ENCODE measurements around the gene RNU6-9.

The RNU6-9 gene

DNA sequence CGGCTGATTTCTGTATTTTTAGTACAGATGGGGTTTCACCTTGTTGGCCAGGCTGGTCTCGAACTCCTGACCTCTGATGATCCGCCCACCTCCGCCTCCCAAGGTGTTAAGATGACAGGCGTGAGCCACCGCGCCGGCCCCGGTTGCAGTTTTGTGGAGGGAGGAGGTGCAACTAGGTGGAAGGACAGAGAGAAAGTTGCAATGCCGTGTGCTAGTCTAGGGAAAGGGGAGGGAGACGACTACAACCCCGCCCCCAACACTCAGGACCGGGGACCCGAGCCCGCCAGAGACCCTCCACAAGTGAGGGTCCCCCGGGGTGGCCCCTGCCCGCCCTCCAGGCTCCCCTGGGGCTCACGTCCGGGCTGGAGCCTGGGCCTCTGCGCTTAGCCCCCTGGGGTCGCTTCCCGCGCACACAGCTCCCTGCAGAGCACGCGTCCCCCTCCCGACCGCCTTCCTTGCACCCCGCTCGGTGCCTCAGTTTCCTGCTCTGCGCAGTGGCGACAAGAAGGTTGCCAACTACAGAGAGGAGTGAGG lies 31.3 kb downstream of the RNU6-9 start:
- Histone ChIP-seq H3K9me3 (ENCODE audit: control insufficient read depth, insufficient read depth, low read length) (no peaks in the 10 kb centered on the region), H3K9ac (ENCODE audit: low read depth, low read length) (peak overlapping the region; percentile 97), H3K36me3 (ENCODE audit: insufficient read depth, low read length) (no peaks in the 10 kb centered on the region), H3K4me1 (ENCODE audit: insufficient read depth, low read length) (peaks cover 3% of the 10 kb centered on the region; the same call in 1 of the 2 replicates)

DNA sequence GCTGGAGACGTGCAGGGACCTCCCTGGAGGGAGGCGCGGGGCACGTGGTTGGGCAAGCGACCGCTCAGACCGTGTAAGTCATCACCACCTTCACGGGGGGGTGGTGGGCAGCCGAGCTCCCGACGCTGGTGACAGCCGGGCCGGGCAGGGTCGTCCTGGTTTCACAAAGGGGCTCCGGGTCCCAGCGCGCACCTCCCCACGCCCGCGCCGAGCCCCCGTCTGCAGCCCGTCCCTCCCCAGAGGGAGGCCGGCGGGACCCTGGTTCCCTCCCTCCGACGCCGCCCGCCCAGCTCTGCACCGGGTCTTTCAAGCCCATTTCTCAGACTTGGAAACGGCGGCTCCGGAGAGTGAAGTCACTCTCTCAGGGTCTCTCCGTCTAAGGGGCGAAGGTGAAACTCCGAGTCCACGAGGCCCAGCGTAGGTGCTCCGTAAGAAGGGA lies 31.8 kb downstream of the RNU6-9 start:
- no peaks in the 10 kb centered on the region for H3K9me3 ChIP-seq (ENCODE audit: control insufficient read depth, insufficient read depth, low read length)
- peak overlapping the region; percentile 97 for H3K9ac ChIP-seq (ENCODE audit: low read depth, low read length)
- H3K36me3 ChIP-seq (ENCODE audit: insufficient read depth, low read length): no peaks in the 10 kb centered on the region
- peaks cover 3% of the 10 kb centered on the region; the same call in 1 of the 2 replicates for H3K4me1 ChIP-seq (ENCODE audit: insufficient read depth, low read length)

DNA sequence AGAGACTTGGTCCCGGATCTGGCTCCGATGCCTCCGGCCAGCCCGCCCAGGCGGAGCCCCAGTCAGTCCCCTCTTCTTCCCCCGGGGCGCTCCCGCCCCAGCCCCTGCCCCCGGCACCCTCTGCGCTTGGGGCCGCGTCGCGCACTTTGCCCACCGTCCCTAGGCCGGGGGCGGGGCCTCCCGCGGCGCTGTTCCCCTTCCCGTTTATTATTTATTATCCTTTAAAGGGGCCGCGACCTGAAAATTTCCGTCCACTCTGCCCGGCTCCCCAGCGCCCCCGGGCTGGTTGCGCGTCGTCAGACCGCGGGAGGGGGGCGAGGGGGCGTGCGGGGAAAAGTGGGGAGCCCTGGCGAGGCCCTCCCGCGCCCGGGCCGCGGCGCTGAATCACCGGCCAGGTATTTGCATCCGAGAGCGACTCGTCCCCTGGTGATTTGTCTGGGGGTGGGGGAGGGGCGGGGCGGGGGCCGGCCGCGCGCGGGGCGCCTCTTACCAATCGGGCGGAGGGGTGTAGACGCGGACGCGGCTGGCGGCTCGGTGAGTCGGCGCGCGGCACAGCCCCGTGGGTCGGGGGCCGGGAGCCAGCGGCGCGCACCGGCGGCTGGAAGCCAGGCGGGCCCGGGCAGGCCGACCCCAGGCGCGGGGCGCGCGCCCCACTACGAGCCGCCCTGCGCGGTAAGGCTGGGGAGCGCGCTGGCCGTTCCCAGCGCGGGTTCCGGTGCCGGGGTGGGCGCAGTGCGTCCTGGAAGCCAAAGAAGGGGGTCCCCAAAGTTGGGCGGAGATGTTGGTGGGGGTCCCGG lies 32.4 kb downstream of the RNU6-9 start, which contains the start of gene ARID3A:
TSS of gene ARID3A (plus strand) at position 510 of the 797 bp plus-strand sequence. CDS start 3,494 bp downstream, outside the sequence.
- peaks cover 3% of the 10 kb centered on the region; the same call in 1 of the 2 replicates for H3K4me1 ChIP-seq (ENCODE audit: insufficient read depth, low read length)
- peak within 1 kb of the TSS; percentile 97 for H3K9ac ChIP-seq (ENCODE audit: low read depth, low read length)
- H3K36me3 ChIP-seq (ENCODE audit: insufficient read depth, low read length): no peaks in the 10 kb centered on the region
- no peaks in the 10 kb centered on the region for H3K9me3 ChIP-seq (ENCODE audit: control insufficient read depth, insufficient read depth, low read length)

DNA sequence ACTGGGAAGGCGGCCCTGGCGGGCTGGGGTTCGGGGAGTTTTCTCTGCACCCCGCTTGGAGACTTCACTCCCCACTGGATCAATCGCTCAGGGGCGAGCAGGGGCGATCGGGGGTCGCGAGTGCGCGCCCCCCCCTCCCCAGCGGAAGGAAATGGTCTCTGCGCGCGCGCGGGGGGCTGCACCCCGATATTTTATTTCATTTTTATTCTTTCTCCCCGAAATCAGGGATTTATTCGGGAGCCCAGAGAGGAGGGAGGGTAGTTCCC lies 33.0 kb downstream of the RNU6-9 start:
- no peaks in the 10 kb centered on the region for H3K9me3 ChIP-seq (ENCODE audit: control insufficient read depth, insufficient read depth, low read length)
- H3K9ac ChIP-seq (ENCODE audit: low read depth, low read length): peak overlapping the region; percentile 97
- peaks cover 3% of the 10 kb centered on the region; the same call in 1 of the 2 replicates for H3K4me1 ChIP-seq (ENCODE audit: insufficient read depth, low read length)
- no peaks in the 10 kb centered on the region for H3K36me3 ChIP-seq (ENCODE audit: insufficient read depth, low read length)

DNA sequence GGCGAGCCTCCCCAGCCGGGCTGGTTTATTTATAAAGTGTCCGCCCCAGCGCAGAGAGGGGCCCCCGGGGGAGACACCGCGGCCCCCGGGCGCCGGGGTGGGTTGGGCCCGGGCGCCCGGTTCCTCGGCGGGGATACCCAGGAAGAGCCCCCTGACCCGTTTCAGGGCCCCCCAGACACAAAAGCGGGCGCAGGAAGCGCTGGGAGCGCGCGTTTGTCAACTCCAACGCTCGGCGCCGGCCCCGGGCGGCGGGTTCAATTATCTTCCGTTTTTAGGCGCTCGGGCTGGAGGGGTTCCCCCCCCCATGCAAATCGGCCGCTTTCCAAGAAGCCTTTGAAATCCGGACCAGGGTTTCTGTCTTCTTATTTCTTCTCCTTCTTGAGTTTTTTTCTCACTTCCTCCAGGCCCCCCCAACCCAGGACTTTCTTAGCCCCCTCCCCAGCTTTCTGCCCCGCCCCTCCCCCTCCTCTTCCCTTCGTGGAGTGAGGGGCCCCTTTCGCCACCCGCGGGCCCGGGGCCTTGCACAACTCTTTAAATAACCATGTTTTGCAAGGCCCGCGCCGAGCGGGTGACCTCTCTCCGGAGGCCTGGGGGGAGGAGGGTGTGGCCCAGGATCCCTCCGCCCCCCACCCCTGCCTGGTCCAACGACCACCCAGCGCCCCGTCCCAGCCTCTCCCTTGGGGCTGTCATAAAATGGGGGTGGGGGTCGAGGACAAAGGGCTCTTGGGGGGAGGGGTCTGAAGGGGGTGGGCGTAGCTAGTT lies 33.5 kb downstream of the RNU6-9 start:
- peak overlapping the region; percentile 97 for H3K9ac ChIP-seq (ENCODE audit: low read depth, low read length)
- no peaks in the 10 kb centered on the region for H3K9me3 ChIP-seq (ENCODE audit: control insufficient read depth, insufficient read depth, low read length)
- no peaks in the 10 kb centered on the region for H3K36me3 ChIP-seq (ENCODE audit: insufficient read depth, low read length)
- peaks cover 3% of the 10 kb centered on the region; the same call in 1 of the 2 replicates for H3K4me1 ChIP-seq (ENCODE audit: insufficient read depth, low read length)

DNA sequence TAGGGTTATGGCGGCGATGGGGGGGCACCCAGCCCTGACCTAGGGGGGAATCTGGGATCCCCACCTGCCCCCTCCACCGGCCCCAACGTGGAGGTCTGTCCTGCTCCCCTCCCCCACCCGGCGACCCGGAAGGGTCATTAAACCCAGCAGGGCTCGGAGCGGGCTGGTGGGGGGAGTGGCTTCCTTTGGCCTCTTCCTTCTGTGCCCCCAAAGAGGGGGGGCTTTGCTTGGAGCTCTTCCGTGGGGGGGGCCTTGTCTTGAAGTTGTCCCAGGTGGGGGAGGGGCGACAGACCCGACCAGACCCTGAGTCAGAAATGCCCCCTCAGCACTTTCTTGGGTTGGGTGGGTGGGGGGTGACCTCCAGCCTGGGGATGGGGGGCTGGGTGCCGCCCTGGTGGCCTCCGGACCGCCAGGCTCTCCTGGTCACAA lies 34.1 kb downstream of the RNU6-9 start:
- Histone ChIP-seq H3K4me1 (ENCODE audit: insufficient read depth, low read length) (peaks cover 5% of the 10 kb centered on the region; the same call in 1 of the 2 replicates), H3K9me3 (ENCODE audit: control insufficient read depth, insufficient read depth, low read length) (no peaks in the 10 kb centered on the region), H3K36me3 (ENCODE audit: insufficient read depth, low read length) (no peaks in the 10 kb centered on the region), H3K9ac (ENCODE audit: low read depth, low read length) (peak overlapping the region; percentile 37)

DNA sequence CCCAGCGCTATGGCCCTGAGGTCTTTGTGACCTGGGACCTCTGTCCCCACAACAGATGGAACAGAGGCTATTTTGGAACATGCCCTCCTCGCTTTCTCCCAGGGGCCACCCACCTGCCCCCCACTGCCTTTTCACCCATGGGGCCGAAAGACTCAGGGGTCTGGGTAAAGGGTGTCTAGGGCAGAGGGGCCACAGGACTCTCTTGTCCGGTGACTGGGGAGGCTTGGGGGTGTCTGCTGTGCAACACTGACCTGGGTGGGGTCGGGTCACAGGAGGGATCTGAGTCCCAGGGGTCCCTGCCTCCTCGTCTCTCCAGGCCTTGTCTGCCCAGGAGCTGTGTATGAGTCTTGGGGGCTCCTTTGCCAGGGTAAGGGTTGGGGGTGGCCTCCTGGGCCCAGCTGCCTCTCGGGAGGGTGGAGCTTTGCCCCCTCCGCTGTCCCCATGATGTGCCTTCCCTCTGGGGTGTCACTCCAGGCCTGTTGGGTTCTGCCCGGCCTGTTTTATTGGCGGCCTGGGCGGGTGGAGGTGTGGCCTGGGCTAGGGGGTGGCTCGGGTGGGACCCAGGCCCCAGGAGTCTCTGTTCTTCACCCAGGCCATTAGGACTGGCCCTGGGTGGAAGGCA lies 34.6 kb downstream of the RNU6-9 start:
- H3K36me3 ChIP-seq (ENCODE audit: insufficient read depth, low read length): no peaks in the 10 kb centered on the region
- no peaks in the 10 kb centered on the region for H3K9me3 ChIP-seq (ENCODE audit: control insufficient read depth, insufficient read depth, low read length)
- H3K9ac ChIP-seq (ENCODE audit: low read depth, low read length): peak overlapping the region; percentile 37
- peaks cover 10% of the 10 kb centered on the region; the same call in 1 of the 2 replicates for H3K4me1 ChIP-seq (ENCODE audit: insufficient read depth, low read length)

DNA sequence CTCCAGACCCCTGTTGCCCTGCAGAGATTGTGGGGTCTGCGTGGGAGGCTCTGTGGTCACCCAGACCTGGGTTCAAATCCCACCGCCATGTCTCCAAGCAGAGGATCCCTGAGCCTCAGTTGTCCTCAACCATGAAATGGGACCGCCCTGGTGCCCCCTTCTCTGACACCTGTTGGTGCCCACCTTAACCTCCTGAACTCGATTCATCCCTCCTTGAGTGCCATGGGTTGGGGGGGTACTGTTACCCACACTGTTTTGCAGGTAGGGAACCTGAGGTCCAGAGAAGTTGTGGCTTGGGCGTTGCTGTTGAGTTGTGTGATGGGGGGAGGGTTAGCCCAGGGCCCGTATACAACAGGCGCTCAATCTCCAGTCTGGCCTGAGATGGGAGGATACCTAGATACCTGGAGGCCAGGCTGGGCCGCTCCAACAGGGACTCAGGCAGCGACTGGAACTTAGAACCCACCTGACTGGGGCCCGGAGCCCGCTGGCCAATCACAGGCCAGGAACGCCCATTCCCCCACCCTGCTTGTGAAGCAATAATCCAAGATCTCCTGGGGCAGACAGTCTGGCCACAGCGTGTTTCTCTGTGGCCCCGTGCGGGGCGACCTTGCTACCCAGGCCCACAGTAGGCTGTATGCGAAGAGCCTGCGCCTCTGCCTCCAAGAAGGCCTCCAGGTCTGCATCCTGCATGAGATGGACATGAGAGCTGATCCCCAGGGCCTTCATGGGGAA lies 35.4 kb downstream of the RNU6-9 start:
- no peak overlapping the region; the same call in 1 of the 2 replicates for H3K9ac ChIP-seq (ENCODE audit: low read depth, low read length)
- no peaks in the 10 kb centered on the region for H3K36me3 ChIP-seq (ENCODE audit: insufficient read depth, low read length)
- H3K4me1 ChIP-seq (ENCODE audit: insufficient read depth, low read length): peaks cover 14% of the 10 kb centered on the region; the same call in 1 of the 2 replicates
- H3K9me3 ChIP-seq (ENCODE audit: control insufficient read depth, insufficient read depth, low read length): no peaks in the 10 kb centered on the region

DNA sequence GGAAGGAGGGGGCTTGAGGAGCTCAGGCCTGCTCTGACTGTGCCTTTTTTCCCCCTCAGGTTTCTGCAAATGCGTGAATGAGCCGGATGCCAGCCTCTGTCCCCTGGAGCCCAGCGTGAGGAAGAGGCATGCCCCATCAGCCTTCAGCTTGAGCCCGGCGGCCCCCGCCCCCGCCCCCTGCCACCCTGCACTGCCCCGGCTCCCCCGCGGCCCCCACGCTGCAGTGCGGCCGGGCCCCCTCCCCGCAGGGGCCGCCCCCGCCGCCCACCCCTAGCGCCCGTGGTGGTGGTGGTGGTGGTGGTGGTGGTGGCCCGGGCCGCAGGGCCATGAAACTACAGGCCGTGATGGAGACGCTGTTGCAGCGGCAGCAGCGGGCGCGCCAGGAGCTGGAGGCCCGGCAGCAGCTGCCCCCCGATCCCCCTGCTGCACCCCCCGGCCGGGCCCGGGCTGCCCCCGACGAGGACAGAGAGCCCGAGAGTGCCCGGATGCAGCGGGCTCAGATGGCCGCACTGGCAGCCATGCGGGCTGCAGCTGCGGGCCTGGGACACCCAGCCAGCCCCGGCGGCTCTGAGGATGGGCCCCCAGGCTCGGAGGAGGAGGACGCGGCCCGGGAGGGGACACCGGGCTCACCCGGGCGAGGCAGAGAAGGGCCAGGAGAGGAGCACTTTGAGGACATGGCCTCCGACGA lies 36.1 kb downstream of the RNU6-9 start:
- H3K9me3 ChIP-seq (ENCODE audit: control insufficient read depth, insufficient read depth, low read length): no peaks in the 10 kb centered on the region
- H3K36me3 ChIP-seq (ENCODE audit: insufficient read depth, low read length): no peaks in the 10 kb centered on the region
- no peak overlapping the region for H3K9ac ChIP-seq (ENCODE audit: low read depth, low read length)
- peaks cover 18% of the 10 kb centered on the region; the same call in 1 of the 2 replicates for H3K4me1 ChIP-seq (ENCODE audit: insufficient read depth, low read length)

DNA sequence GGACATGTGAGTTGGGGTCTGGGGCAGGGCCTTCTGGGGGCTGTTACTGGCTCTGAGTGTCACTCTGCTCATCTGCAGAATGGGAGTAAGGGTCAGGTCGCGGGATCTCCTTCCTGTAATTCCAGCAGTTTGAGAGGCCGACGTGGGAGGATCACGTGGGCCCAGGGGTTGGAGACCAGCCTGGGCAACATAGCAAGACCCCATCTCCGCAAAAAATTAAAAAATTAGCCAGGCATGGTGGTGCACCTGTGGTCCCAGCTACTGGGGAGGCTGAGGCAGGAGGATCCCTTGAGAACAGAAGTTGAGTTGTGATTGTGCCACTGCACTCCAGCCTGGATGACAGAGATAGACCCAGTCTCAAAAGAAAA lies 36.6 kb downstream of the RNU6-9 start:
- H3K9ac ChIP-seq (ENCODE audit: low read depth, low read length): no peak overlapping the region
- peaks cover 18% of the 10 kb centered on the region; the same call in 1 of the 2 replicates for H3K4me1 ChIP-seq (ENCODE audit: insufficient read depth, low read length)
- no peaks in the 10 kb centered on the region for H3K36me3 ChIP-seq (ENCODE audit: insufficient read depth, low read length)
- H3K9me3 ChIP-seq (ENCODE audit: control insufficient read depth, insufficient read depth, low read length): no peaks in the 10 kb centered on the region

DNA sequence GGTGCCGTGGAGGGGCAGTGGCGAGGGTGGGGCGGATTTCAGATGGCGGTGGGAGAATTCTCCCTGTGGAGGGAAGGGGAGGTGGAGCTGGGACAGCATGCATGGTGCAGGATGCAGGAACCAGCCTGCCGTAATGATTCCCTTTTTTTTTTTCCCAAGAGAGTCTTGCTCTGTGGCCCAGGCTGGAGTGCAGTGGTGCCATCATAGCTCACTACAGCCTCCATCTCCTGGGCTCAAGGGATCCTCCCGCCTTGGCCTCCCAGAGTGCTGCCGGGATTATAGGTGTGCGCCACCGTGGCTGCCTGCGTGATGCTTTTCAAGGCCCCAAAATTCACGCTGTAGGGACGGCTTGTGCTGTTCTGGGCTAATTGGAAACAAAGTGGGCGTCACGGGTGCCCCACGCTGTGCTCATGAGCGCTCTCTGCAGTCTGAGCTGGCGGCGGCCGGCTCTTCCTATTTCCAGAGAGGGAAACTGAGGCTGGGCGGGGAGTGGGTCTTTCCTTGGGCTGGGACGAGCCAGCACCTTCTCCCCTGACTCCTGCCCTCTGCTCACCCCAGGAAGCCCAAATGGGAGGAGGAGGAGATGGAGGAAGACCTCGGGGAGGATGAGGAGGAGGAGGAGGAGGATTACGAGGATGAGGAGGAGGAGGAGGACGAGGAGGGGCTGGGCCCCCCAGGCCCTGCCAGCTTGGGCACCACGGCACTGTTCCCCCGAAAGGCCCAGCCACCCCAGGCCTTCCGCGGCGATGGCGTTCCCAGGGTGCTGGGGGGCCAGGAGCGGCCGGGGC lies 38.8 kb downstream of the RNU6-9 start:
- no peaks in the 10 kb centered on the region for H3K9me3 ChIP-seq (ENCODE audit: control insufficient read depth, insufficient read depth, low read length)
- H3K4me1 ChIP-seq (ENCODE audit: insufficient read depth, low read length): peaks cover 18% of the 10 kb centered on the region; the same call in 1 of the 2 replicates
- no peak overlapping the region for H3K9ac ChIP-seq (ENCODE audit: low read depth, low read length)
- no peaks in the 10 kb centered on the region for H3K36me3 ChIP-seq (ENCODE audit: insufficient read depth, low read length)

DNA sequence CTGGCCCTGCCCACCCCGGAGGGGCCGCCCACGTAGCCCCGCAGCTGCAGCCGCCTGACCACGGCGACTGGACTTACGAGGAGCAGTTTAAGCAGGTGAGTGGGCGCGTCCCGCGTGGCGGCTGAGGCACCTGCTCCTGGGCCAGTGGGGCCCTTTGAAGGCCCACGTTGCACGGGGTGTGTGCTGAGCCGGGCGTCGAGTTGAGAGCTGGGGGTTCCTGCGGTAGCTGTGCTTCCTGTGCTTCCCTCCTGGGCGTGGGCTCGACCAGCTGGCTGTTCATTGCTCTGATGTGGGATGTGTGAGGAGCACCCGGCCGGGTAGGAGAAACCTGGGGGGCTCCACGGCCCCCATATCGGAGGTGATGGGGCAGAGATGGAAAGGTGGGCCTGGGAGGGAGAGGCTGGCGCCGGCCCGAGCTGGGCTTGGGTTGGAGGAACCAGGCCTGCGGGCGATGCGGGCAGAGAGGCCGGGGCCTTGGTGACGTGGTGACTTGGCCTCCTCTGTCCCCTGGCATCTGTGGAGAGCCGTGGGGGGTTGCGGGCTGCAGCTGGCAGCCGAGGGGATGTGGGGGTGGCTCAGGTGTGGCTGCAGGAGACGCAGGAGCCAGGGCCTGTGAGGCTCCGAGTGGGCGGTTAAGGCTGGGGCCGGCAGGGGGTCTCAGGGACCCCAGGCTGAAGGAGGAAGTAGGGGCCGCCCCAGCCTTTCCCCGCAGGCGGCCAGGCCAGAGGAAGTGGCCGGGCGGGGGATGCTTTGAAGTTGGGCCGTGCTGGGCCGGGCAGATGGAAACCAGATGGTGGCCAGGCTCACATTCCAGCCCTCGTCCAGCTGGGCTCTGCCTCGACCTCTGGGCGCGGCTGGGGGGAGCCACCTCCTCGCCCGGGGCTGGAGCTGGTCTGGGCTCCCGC lies 39.6 kb downstream of the RNU6-9 start:
- H3K9ac ChIP-seq (ENCODE audit: low read depth, low read length): no peak overlapping the region; the same call in 1 of the 2 replicates
- H3K4me1 ChIP-seq (ENCODE audit: insufficient read depth, low read length): peaks cover 16% of the 10 kb centered on the region; the same call in 1 of the 2 replicates
- no peaks in the 10 kb centered on the region for H3K36me3 ChIP-seq (ENCODE audit: insufficient read depth, low read length)
- H3K9me3 ChIP-seq (ENCODE audit: control insufficient read depth, insufficient read depth, low read length): no peaks in the 10 kb centered on the region
